HG03103 (cell line): ENCODE data around the gene TMEM174.
"Not testable (repeated sequence)": the region's sequence is repeated elsewhere in the genome, so short reads cannot be mapped to it uniquely, and the experiment has no call there.

Experiments
- ATAC-seq: cut with Tn5 transposase; IDR thresholded peaks from one replicate; pipeline ENCODE4 v1.9.1; 2021; ENCODE audit warnings: low read depth; ENCODE audit not compliant: unreplicated experiment

Gene TMEM174

DNA sequence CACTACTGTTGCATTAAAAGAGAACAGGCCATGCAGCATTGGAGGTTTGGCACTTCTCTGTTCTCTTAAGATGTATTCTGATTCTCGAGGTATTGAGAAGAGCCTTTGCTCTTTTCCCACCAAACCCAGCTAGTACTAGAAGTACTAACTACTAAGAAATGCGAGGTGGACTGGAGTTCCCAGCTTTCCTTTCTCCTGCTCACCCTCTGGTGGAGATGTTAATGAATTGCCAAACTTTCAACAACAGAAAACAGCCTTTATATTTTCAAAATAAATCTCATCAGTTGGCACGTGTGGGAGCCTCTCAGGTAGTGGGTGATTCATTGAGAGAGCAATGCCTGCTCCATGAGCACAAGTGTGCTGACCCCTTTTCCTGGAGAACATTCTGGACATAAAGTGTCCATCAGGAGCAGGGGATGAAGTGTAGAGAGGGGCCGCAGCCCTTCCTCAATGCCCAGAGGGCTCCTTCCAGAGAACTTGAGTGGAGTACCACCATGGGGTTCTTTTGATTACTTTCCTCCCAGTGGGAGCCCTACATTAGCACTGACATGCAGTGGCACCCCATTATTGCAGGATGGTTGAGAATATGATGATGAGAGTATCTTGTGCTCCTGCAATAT, 45.7 kb downstream of the TMEM174 start:
- ATAC-seq, result no peak

DNA sequence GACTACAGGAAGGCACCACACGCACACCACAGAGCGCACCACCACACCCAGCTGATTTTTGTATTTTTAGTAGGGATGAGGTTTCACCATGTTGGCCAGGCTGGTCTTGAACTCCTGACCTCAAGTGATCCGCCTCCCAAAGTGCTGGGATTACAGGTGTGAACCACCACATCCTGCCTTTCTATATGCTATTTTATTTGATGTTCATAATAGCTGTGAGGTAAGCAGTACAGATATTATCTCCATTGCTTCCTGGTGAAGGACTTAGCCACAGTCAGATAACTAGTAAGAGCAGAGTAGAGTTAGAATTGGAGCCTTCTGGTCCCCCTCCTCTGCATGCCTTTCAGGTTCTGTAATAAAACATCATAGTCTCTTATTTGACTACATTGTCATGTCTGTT, 46.3 kb downstream of the TMEM174 start:
- ATAC-seq, result not testable (repeated sequence)

DNA sequence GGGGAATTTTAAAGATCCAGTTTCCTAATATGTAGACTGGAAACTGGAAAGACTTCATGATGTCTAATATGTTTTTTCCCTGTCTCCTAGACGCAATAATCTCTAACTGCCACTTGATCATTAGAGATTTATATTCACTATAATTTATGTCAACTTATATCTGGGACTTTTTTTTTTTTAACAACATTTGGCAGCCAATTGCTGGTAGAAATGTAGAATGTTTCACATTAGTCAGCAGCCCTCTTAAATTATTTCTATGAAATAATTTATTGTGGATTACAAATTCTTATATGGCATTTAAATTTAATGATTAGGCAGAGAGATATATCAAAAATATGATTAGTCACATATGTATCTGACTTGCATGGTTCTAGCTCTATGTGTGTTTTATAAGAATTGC, 48.2 kb downstream of the TMEM174 start:
- ATAC-seq, result no peak

DNA sequence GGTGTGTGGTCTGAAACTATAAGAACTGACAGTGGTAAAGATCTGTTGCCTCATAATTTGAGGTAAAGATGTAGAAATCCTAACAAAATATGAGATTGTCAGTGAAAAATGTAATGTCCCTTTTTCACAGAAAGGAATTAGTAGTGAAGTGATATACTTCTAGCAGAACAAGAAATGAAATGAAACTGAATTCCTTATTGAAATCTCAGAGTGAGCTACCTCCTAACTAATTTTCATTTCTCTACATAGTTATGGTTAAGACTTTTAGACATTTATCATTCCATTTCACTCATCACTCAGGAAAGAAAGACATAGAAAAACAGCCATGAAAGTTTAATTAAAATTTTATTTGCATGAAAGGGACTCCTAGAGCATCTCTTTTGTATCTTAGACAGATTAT, 48.7 kb downstream of the TMEM174 start:
- ATAC-seq, result no peak

DNA sequence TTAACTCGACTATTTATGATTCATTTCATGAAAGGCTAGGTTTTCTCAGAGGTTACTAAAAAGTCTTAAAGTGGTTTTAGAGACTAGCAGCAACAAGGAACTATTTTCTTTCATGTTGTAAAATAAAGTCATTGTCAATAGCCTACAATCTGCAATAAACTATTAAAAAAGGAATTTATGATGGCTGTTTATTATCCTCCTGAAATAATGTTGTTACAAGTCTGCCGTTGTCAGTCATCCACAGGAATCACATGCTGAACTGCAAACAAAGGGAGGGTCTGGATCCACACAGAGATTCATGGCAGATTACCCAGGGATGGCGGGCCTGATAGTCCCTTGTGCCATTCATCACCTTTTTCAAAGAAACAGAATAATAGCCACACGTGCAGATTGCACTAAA, 49.2 kb downstream of the TMEM174 start:
- no peak for ATAC-seq
